K562 (cell line): ENCODE results near the gene BMP8B. TPM values are rescaled to one million over a fixed set of nuclear protein-coding genes. Genes with fewer than 3 reads are reported as not detected.

Experiments
- ARID3A ChIP-seq: IDR thresholded peaks from 2 replicates; pipeline ENCODE4 v1.6.1; 2012; ENCODE audit warnings: low read depth, low read length, improper control_type of control experiment, borderline replicate concordance
- ASH1L ChIP-seq: fragments of 450-650 bp; IDR thresholded peaks from 2 replicates; pipeline ENCODE4 v1.6.1; 2018; ENCODE audit warnings: borderline replicate concordance, mild to moderate bottlenecking, low read depth; ENCODE audit not compliant: partially characterized antibody
- CBFA2T2 ChIP-seq: fragments of 450-650 bp; conservative IDR thresholded peaks from 2 replicates; pipeline ENCODE4 v1.6.1; 2017; ENCODE audit warnings: mild to moderate bottlenecking
- HIVEP1 ChIP-seq: fragments of 250-450 bp; sonication (Bioruptor Pico); IDR thresholded peaks from 2 replicates; pipeline ENCODE4 v1.4.0; 2020; ENCODE audit warnings: mild to moderate bottlenecking
- HNRNPK ChIP-seq: fragments of 200-400 bp; formaldehyde crosslinking; IDR thresholded peaks from one replicate; pipeline ENCODE4 v1.6.1; 2018; ENCODE audit warnings: mild to moderate bottlenecking, low read depth, low read length; ENCODE audit not compliant: poor library complexity, severe bottlenecking
- ILK ChIP-seq: fragments of 450-650 bp; IDR thresholded peaks from 2 replicates; pipeline ENCODE4 v1.6.1; 2016; ENCODE audit warnings: missing genetic modification characterization, low read depth, mild to moderate bottlenecking, missing compliant biosample characterization, moderate library complexity, borderline replicate concordance
- MXD1 ChIP-seq: fragments of 250-450 bp; sonication (Bioruptor Pico); IDR thresholded peaks from 2 replicates; pipeline ENCODE4 v1.8.0; 2021; ENCODE audit warnings: borderline replicate concordance, mild to moderate bottlenecking, moderate library complexity; ENCODE audit not compliant: poor library complexity, severe bottlenecking
- SAP30 ChIP-seq: fragments of 200-600 bp; sonication (generic); IDR thresholded peaks from 2 replicates; pipeline ENCODE4 v1.6.1; 2012; ENCODE audit warnings: borderline replicate concordance, low read depth, mild to moderate bottlenecking, moderate library complexity, low read length, control low read depth, inconsistent platforms; ENCODE audit not compliant: insufficient read depth, poor library complexity, severe bottlenecking
- TARDBP ChIP-seq: fragments of 450-650 bp; IDR thresholded peaks from 2 replicates; pipeline ENCODE4 v1.6.1; 2016
- ZNF609 ChIP-seq: sonication (generic); formaldehyde crosslinking; IDR thresholded peaks from 2 replicates; pipeline ENCODE4 v1.8.1; 2023; ENCODE audit warnings: missing genetic modification reagents, mild to moderate bottlenecking, borderline replicate concordance
- polyA plus RNA-seq, 8 experiments: library from polyadenylated mRNA; depleted of rRNA in 4 of 8; stranded (reverse) in 5 of 8; unstranded in 3 of 8; fragments of >200 nt; fragmentation: Nextera tagmentation in 2 of 8; fragmentation: Illumina TruSeq in 1 of 8; extraction: Ambion mirVana in 2 of 8; extraction: Trizol in 1 of 8; gene quantifications; 2 replicates each; pipeline versions ENCODE4 v1.2.1 to v1.2.3, GENCODE V29; 2011 to 2014; ENCODE audit warnings: inconsistent platforms in 1 of 8, missing spikeins in 1 of 8
- total RNA-seq, 7 experiments: library from RNA; depleted of rRNA in 6 of 7; stranded (reverse); fragments of >200 nt in 6 of 7; fragmentation: Illumina TruSeq in 2 of 7; extraction: Trizol in 2 of 7; gene quantifications; 2 replicates each; pipeline versions ENCODE4 v1.2.1 to v1.2.3, GENCODE V29; 2011 to 2021; ENCODE audit warnings: low replicate concordance in 1 of 7
- TF ChIP-seq, protein P1 (sequence below): fragments of 450-650 bp; formaldehyde crosslinking; IDR thresholded peaks from 2 replicates; pipeline ENCODE4 v1.4.0; 2022; ENCODE audit warnings: mild to moderate bottlenecking, moderate library complexity
- TF ChIP-seq, protein P2 (sequence below): fragments of 250-450 bp; sonication (Bioruptor Pico); IDR thresholded peaks from 2 replicates; pipeline ENCODE4 v1.4.0; 2020; ENCODE audit warnings: mild to moderate bottlenecking, moderate library complexity, borderline replicate concordance

The BMP8B gene
- total and polyA plus RNA-seq, 9 of the 15 experiments (the other 6 are each of a cell fraction or from before 2014, with no cell fraction given), result 0.03 to 0.33 (median 0.14) TPM

- TF ChIP-seq SAP30, result no peak
- TF ChIP-seq TARDBP, result no peak
- TF ChIP-seq, protein P1, sequence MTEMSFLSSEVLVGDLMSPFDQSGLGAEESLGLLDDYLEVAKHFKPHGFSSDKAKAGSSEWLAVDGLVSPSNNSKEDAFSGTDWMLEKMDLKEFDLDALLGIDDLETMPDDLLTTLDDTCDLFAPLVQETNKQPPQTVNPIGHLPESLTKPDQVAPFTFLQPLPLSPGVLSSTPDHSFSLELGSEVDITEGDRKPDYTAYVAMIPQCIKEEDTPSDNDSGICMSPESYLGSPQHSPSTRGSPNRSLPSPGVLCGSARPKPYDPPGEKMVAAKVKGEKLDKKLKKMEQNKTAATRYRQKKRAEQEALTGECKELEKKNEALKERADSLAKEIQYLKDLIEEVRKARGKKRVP, result no peak
- no peak for TF ChIP-seq CBFA2T2
- TF ChIP-seq ASH1L, result no peak
- TF ChIP-seq ILK (tag), result no peak
- TF ChIP-seq HIVEP1 (CRISPR knock-in tag), result peak; percentile 51; the same call in 1 of the 2 replicates
- no peak for TF ChIP-seq ARID3A
- TF ChIP-seq, protein P2, sequence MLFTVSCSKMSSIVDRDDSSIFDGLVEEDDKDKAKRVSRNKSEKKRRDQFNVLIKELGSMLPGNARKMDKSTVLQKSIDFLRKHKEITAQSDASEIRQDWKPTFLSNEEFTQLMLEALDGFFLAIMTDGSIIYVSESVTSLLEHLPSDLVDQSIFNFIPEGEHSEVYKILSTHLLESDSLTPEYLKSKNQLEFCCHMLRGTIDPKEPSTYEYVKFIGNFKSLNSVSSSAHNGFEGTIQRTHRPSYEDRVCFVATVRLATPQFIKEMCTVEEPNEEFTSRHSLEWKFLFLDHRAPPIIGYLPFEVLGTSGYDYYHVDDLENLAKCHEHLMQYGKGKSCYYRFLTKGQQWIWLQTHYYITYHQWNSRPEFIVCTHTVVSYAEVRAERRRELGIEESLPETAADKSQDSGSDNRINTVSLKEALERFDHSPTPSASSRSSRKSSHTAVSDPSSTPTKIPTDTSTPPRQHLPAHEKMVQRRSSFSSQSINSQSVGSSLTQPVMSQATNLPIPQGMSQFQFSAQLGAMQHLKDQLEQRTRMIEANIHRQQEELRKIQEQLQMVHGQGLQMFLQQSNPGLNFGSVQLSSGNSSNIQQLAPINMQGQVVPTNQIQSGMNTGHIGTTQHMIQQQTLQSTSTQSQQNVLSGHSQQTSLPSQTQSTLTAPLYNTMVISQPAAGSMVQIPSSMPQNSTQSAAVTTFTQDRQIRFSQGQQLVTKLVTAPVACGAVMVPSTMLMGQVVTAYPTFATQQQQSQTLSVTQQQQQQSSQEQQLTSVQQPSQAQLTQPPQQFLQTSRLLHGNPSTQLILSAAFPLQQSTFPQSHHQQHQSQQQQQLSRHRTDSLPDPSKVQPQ (CRISPR knock-in tag), result no peak
- TF ChIP-seq HNRNPK, result no peak
- no peak for TF ChIP-seq MXD1 (CRISPR knock-in tag)
- TF ChIP-seq ZNF609 (CRISPR knock-in tag), result no peak
Measured at GRCh38 chr1:39788758-39789570, at the start of gene BMP8B (continued).
